ENCODE results near the gene KSR1.

GRCh38 chr17:27600471-27600870 is 144.2 kb downstream of the KSR1 start:
- TF ChIP-seq, protein P1, sequence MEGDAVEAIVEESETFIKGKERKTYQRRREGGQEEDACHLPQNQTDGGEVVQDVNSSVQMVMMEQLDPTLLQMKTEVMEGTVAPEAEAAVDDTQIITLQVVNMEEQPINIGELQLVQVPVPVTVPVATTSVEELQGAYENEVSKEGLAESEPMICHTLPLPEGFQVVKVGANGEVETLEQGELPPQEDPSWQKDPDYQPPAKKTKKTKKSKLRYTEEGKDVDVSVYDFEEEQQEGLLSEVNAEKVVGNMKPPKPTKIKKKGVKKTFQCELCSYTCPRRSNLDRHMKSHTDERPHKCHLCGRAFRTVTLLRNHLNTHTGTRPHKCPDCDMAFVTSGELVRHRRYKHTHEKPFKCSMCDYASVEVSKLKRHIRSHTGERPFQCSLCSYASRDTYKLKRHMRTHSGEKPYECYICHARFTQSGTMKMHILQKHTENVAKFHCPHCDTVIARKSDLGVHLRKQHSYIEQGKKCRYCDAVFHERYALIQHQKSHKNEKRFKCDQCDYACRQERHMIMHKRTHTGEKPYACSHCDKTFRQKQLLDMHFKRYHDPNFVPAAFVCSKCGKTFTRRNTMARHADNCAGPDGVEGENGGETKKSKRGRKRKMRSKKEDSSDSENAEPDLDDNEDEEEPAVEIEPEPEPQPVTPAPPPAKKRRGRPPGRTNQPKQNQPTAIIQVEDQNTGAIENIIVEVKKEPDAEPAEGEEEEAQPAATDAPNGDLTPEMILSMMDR (IDR thresholded peaks at IDR 0.05), result no peak
- no peak for TF ChIP-seq POLR2A (IDR thresholded peaks at IDR 0.05)
